Esophagus (tissue), 2 donors: ENCODE results near the gene C22orf15. TPM values are rescaled to one million over a fixed set of nuclear protein-coding genes. Genes with fewer than 3 reads are reported as not detected.

Experiments used
- H3K27ac ChIP-seq, 2 donors: one replicate each; pipeline ENCODE4 v1.5.1; 2013; ENCODE audit warnings: low read depth in 2 of 2, mild to moderate bottlenecking in 2 of 2, inconsistent platforms in 1 of 2, low read length in 1 of 2, moderate library complexity in 1 of 2
- H3K27me3 ChIP-seq, 2 donors: one replicate each; pipeline ENCODE4 v1.6.1; 2013; ENCODE audit warnings: low read length in 2 of 2, control low read depth in 1 of 2, mild to moderate bottlenecking in 1 of 2; ENCODE audit not compliant: insufficient read depth in 2 of 2, control insufficient read depth in 1 of 2
- H3K36me3 ChIP-seq, 2 donors: one replicate each; pipeline ENCODE4 v1.6.1; 2013; ENCODE audit warnings: low read length in 1 of 2; ENCODE audit not compliant: control insufficient read depth in 2 of 2, insufficient read depth in 2 of 2
- H3K4me1 ChIP-seq, 2 donors: one replicate each; pipeline ENCODE4 v1.6.1; 2013; ENCODE audit warnings: low read length in 1 of 2; ENCODE audit not compliant: control insufficient read depth in 2 of 2, insufficient read depth in 2 of 2
- H3K4me3 ChIP-seq, 2 donors: one replicate each; pipeline ENCODE4 v1.5.1; 2013; ENCODE audit warnings: low read length in 2 of 2, mild to moderate bottlenecking in 2 of 2, low read depth in 1 of 2, moderate library complexity in 1 of 2
- H3K9me3 ChIP-seq, 2 donors: one replicate each; pipeline ENCODE4 v1.6.1; 2013; ENCODE audit warnings: mild to moderate bottlenecking in 2 of 2, low read depth in 1 of 2, low read length in 1 of 2, moderate library complexity in 1 of 2; ENCODE audit not compliant: control insufficient read depth in 2 of 2, insufficient read depth in 1 of 2
- WGBS, 2 donors: extraction: QIAGEN DNeasy Blood & Tissue Kit; methylation state at CpG; one replicate each; pipeline ENCODE4 v1.1.7; 2013; 5-methylcytosine and 5-hydroxymethylcytosine counted together
- polyA plus RNA-seq, 2 donors: library from polyadenylated mRNA; stranded (reverse); fragments of 200-250 nt; gene quantifications; one replicate each; pipeline ENCODE4 v1.2.3, GENCODE V29; 2013
- donor health status: healthy with polysubstance abuse.
- donor health status: Bipolar disorder and iron deficiency.

Gene C22orf15
- polyA plus RNA-seq, 2 donors, result 0.14 TPM; not detected in 1

DNA sequence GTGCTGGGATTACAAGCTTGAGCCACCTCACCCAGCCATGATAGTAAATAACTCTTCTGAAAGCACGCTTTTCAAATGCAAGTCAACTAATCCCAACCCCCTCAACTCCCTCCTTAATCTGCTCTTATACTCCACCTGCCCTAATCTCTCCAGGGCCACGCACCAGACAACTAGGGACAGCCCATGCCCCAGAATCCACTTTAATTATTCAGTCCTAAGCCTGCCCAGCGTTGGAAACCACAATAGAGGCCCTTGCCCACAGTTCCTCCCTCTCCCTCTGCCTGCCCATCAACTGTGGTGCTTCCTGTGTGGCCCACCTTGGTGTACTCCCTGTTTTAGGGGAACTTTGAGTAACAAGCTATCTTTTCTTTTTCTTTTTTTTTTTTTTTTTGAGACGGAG lies 5.9 kb upstream of the C22orf15 start:
- H3K4me1 ChIP-seq, result no peaks in the 10 kb centered on the region
- WGBS, 2 donors, result 50 to 66% methylated on average over 4 of the region's 4 CpGs
- H3K36me3 ChIP-seq, result no peaks in the 10 kb centered on the region
- no peak overlapping the region for H3K4me3 ChIP-seq
- H3K27ac ChIP-seq, result no peak overlapping the region
- no peaks in the 10 kb centered on the region for H3K27me3 ChIP-seq
- H3K9me3 ChIP-seq, result no peaks in the 10 kb centered on the region

DNA sequence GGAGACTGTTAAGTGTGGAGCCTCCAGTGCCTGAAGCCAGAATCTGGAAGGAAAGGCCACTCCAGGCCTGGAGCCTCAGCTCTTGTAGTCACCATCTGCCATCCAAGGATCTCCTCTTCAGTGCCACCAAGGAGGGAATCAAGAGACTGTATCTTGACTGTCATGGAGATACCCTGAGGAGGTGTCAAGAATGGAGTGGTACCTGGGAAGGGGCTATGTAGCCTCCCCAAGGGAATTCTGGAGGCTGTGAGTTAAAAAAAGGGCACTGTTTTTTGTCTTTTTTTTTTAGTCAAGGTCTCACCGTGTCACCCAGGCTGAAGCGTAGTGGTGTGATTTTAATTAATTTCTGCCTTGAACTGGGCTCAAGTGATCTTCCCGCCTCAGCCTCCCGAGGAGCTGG lies 3.2 kb upstream of the C22orf15 start:
- Histone ChIP-seq H3K4me1 (peaks cover 0 to 8% of the 10 kb centered on the region in 2 donors), H3K36me3 (peaks cover 0 to 7% of the 10 kb centered on the region in 2 donors), H3K27me3 (no peaks in the 10 kb centered on the region), H3K9me3 (no peaks in the 10 kb centered on the region), H3K27ac (no peak overlapping the region), H3K4me3 (no peak overlapping the region)
- 95% methylated on average over 4 of the region's 4 CpGs for WGBS, 2 donors

DNA sequence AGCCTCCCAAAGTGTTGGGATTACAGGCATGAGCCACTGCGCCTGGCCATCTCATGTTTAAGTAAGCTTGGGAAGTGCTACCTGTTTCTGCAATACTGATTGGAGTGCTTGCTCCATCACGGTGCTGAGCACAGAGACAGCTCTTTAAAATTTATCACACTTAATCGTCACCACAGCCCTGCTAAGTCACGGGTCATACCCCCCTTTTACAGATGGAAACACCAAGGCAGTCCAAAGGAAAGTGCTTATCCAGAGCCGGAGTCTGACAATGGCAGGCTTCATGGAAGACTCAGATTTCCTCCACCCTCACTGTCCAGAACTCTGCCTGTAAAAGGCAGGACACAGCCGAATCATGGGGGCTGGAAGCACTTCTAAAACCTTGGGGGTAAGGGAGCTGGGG lies 2.7 kb upstream of the C22orf15 start:
- H3K4me1 ChIP-seq, result peaks cover 0 to 9% of the 10 kb centered on the region in 2 donors
- WGBS, 2 donors, result 79 to 89% methylated on average over 6 of the region's 6 CpGs
- no peak overlapping the region for H3K4me3 ChIP-seq
- no peaks in the 10 kb centered on the region for H3K9me3 ChIP-seq
- no peaks in the 10 kb centered on the region for H3K27me3 ChIP-seq
- H3K27ac ChIP-seq, result no peak overlapping the region
- H3K36me3 ChIP-seq, result peaks cover 0 to 9% of the 10 kb centered on the region in 2 donors

DNA sequence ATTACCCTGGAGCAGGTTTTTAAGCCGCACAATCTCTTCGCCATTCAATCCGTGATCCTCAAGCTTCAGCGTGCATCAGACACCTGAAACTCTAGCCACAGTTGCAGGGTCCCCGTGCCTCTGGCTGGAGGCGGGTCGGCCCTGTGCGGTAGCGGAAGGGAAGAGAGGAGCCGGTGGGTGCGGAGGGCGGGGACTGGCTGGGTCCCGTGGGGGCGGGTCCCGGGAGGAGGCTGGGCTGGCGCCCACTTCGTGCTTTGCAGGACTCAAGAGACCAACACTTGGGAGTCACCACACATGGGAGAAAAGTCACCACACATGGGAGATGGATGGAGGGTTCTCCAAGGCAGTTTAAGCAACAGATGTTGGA lies 772 bp downstream of the C22orf15 start:
- Histone ChIP-seq H3K36me3 (peaks cover 0 to 11% of the 10 kb centered on the region in 2 donors), H3K4me1 (peaks cover 0 to 17% of the 10 kb centered on the region in 2 donors), H3K4me3 (peak overlapping the region in 1 of 2 donors; percentile 3), H3K9me3 (no peaks in the 10 kb centered on the region), H3K27me3 (no peaks in the 10 kb centered on the region), H3K27ac (no peak overlapping the region)
- WGBS, 2 donors, result 43 to 61% methylated on average over 17 of the region's 17 CpGs

DNA sequence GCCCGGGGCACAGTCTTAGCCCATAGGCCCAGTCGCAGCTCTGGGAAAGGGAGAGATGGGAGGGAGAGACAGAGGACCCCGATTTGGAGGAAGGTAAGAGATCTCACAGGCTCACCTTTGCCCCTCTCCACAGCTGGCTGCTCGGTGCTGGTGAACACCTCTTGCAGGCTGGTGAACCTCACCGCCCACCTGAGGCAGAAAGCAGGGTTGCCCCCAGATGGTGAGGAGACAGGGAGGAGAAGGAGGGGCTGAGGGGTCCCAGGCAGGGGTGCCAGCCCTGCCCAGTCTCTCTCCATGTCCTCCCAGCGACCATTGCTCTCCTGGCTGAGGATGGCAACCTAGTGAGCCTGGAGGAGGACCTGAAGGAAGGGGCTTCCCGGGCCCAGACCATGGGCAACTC lies 1.2 kb downstream of the C22orf15 start:
- Histone ChIP-seq H3K27ac (no peak overlapping the region), H3K9me3 (no peaks in the 10 kb centered on the region), H3K4me1 (peaks cover 0 to 17% of the 10 kb centered on the region in 2 donors), H3K36me3 (peaks cover 0 to 11% of the 10 kb centered on the region in 2 donors), H3K4me3 (no peak overlapping the region), H3K27me3 (no peaks in the 10 kb centered on the region)
- 61 to 70% methylated on average over 7 of the region's 7 CpGs for WGBS, 2 donors

DNA sequence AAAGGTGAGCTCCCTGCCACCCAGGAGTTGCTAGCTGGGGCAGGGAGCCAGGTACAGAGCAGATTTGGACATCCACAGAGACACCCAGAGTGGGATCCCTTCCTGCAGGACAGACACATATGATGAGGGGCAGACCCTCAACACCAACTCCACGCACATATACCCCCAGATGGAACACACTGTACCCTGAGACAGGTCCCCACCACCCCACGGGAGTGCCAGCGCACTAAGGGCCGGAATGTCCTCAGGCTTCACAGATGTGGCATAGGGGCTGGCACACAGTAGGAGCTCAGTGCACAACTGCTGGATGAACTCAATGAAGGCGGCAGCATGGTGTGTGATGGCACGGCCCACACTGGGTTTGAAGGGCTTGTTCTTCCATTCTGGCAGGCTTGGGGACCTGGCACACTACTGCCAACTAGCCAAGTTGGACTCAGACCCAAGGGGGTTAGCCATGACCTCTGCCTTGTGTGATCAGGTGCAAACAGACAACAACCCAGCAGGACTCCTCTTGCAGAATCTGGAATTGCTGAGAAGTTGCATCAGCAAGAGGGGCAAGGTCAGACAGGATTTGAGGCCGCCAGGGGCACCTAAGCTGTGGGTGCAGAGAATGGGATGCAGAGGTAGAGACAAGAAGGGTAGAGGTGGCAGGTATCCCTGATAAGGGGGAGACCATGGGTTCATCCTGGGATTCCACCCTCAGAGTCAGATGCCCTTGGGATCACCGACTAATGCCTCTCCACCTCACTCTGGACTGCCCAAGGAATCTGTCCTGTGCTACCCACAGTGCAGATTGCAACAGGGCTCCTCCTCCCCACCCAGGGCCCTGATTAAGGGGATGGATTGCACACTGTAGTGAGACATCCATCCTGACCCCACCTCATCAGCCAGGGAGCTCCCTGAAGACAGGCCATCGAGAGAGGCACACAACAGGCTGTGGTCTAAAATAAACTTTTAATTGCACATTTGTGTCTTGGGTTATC lies 2.4 kb downstream of the C22orf15 start:
- no peak overlapping the region for H3K4me3 ChIP-seq
- 89 to 92% methylated on average over 9 of the region's 9 CpGs for WGBS, 2 donors
- H3K27me3 ChIP-seq, result no peaks in the 10 kb centered on the region
- no peak overlapping the region for H3K27ac ChIP-seq
- peaks cover 2 to 17% of the 10 kb centered on the region in 2 donors for H3K4me1 ChIP-seq
- H3K36me3 ChIP-seq, result peaks cover 0 to 11% of the 10 kb centered on the region in 2 donors
- H3K9me3 ChIP-seq, result no peaks in the 10 kb centered on the region

DNA sequence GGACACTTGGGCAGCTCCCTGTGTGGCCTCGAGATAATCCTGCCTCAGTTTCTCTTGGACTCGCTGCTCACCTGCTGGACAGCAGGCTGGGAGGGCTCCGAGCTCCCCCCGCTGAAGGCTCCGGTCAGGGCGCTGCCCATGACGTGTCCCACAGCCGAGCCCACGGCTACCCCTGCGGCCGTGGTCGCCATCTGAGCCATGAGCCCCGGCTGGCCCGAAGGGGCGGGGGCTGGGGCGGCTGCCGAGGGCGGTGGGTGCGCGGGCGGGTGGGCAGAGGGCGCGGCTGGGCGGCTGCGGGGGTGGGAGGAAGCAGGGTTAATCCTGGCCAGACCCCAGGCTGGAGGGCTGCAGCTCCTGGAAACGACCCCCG lies 4.5 kb downstream of the C22orf15 start:
- WGBS, 2 donors, result 5% methylated on average over 26 to 27 of the region's 27 CpGs
- H3K4me1 ChIP-seq, result peaks cover 3 to 20% of the 10 kb centered on the region in 2 donors
- peak overlapping the region; percentile 68 to 78 for H3K27ac ChIP-seq
- peaks cover 0 to 11% of the 10 kb centered on the region in 2 donors for H3K36me3 ChIP-seq
- peak overlapping the region; percentile 79 to 87 for H3K4me3 ChIP-seq
- no peaks in the 10 kb centered on the region for H3K9me3 ChIP-seq
- no peaks in the 10 kb centered on the region for H3K27me3 ChIP-seq

DNA sequence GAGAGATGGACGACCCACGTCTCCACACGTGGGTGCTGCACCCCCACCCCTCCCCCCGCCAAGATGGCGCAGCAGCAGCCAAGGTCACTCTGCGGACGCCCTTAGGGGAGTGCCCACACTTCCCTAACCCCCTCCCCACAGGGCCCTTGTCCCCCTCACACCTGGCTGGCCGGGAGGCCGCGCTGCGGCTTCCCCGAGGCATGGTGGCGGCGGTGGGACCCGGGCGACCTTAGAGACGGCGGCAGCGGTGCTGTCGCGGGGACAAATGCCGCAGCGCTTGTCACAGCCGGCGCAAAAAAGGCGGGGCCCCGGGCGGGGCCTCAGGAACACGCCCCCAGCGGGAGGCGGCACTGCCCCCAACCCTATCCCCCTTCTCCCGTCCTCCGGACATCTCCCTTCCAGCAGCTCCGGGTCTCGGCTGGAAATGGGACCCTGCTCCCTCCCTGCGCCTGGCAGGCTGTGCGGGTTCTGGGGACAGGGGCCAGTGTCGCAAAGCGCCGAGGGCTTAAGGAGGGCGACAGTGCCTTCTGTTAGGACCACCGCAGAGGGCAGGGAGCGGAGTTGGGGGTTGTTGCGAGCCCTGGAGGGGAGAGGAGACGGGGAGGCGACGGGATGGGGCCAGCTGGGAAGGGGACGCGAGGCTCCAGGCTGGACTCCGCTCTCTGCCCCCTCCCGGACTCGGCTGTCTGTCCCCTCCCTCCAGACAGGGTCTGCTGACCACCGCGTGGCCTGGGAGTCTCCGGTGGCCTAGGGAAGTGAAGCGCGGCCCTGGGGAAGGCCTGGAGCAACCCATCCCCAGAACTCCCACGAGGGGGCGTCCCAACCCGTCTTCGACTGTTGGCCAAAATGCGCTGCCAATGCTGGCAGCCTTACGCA lies 5.1 kb downstream of the C22orf15 start, which contains the start of gene CHCHD10:
TSS of gene CHCHD10 (minus strand) at position 300 of the 876 bp plus-strand sequence. CDS start at position 202, 98 bp downstream.
- Histone ChIP-seq H3K27ac (peak within 1 kb of the TSS; percentile 68 to 78), H3K9me3 (no peaks in the 10 kb centered on the region), H3K36me3 (peaks cover 0 to 11% of the 10 kb centered on the region in 2 donors), H3K4me1 (peaks cover 6 to 21% of the 10 kb centered on the region in 2 donors), H3K4me3 (peak within 1 kb of the TSS; percentile 79 to 87), H3K27me3 (no peaks in the 10 kb centered on the region)
- 1 to 2% methylated on average over 57 to 63 of the region's 63 CpGs for WGBS, 2 donors

DNA sequence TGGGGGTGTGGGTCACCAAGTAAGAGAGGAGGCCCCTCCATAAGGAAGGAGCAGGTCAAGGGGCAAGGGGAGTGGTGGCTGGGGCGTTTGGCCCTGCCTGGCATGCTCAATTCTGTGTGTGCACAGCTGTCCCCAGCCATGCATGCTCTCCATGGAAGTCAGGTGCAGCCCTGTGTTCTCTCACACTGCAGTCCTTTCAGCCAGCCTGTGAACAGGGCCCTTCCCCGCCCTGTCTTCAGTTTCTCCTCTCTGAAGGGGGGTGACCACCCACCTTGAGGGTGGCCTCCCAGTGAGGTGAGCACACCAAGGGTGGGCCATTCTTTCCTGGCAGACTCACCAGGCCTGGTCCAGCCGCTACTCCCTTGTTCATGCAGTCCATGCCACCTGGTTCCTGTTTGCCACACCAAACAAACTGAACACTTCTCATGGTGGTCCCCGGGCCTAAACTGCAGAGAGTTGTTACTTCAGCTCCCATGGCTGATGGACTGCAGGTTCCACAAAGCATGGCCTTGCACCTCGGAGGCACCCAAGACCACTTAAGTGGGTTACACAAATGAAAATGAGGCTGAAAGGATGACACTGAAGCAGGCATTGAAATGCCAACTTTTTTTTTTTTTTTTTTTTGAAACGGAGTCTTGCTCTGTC lies 6.7 kb downstream of the C22orf15 start:
- Histone ChIP-seq H3K9me3 (no peaks in the 10 kb centered on the region), H3K4me1 (peaks cover 6 to 25% of the 10 kb centered on the region in 2 donors), H3K36me3 (peaks cover 0 to 4% of the 10 kb centered on the region in 2 donors), H3K4me3 (no peak overlapping the region), H3K27ac (no peak overlapping the region), H3K27me3 (no peaks in the 10 kb centered on the region)
- WGBS, 2 donors, result 73 to 75% methylated on average over 6 of the region's 6 CpGs
